Activated T-cell treated with anti-CD3 and anti-CD28 coated beads for 48 hours (primary cell): ENCODE measurements around the gene NELFA.
A peak's percentile ranks its signal among the peaks of the same experiment; 100 is the strongest.

Experiments
- DNase-seq: peaks from one replicate; pipeline ENCODE4 v3.0.0-alpha.2; 2020; ENCODE audit warnings: low read depth

NELFA gene

DNA sequence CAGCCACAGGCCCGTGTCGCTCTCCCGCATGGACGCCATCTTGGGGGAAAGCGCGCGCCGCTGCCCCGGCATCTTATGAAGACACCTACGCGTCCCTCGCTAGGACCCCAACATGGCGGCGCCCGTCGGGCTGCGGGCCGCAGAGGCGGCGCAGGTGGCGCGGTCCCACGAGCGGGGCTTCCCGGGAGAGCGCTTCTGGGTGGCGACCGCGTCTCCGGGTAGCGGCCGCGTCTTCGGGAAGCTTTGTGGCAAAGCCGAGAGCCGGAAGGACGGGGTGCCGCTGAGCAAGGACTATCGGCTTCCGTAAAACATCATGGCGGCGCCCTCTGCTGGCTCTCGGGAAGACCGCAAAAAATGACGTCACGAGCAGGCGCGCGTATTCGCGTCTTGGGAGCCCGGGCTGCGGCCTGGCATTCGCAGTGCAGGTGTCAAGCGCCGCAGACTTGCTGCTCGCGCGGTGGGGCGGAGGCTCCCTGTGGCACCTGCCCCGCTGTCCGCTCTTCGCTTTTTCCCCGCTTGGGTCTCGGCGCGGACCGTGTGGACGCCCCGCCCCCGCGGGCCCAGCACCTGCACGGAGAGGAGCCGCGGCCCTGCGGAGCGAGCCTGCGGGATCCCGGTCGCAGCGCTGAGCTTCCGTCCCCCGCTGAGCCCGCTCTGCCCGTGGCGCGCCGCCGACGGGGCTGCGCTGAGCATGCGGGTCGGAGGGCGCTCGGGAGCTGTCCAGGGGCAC lies at the start of gene NELFA:
Gene NELFA, minus strand, starts transcription at position 54 of the 730 bp plus-strand sequence. Its CDS starts 15 bp downstream, at position 39.
- DNase-seq: peak; percentile 89

DNA sequence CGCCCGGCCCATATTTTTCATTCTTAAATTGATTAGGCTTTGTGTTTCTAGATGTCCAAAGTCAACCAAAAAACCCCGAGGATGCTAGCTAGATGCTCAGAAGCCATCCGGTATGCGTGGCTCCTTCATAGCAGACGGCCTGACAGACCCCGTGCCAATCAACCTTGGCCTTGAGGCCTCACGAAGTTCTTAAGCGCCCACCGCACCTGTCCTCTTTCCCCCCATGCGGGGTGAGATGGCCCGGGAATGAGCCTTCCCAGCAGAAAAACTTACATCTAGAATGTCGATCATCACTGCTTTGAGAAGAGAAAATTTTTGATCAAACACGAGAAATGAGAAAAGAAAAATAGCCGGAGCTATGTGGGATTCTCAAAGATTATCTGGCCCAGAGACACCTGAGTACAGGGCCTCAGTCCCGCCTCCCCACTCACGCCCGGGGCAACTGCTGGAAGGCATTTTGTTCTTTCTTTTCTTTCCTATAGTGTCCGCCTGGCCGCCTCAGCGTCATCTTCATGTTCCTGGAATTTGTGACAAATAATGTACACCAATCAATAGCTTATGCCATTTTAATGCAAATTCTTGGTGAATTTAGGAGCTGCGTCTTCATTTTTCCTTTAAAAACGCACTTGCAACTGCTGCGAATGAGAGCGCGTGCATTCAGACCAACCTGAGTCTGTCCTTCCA lies 48.8 kb upstream of the NELFA start:
- DNase-seq: no peak

DNA sequence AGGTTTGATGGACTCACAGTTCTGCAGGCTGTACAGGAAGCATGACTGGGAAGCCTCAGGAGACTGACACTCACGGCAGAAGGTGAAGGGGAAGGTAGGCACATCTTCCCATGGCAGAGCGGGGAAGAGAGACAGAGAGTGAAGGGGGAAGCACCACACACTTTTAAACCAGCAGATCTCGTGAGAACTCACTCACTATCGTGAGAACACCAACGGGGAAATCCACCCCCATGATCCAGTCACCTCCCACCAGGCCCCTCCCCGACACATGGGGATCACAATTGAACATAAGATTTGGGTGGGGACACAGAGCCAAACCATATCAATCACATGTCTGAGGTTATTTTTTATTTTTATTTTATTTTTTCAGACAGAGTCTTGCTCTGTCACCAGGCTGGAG lies 45.4 kb upstream of the NELFA start:
- DNase-seq: no peak

DNA sequence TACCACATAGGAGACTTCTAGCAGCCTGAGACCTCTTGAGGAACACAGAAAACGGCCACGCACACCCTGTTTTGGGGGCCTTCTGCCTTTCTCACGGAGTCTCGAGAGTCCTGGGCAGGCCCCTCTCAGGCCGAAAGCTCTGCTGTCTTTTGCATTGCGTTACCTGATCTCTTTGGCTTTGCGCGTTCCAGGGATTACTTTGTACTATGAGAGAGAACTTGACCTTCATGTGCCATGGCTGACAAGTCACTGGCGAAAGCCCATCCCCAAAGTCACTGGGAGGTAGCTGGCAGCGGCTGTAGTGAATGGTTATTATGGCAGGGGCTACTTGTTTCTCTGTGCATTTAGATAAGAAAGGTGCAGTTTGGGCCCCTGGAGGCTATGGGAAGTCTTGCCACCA lies 42.3 kb upstream of the NELFA start:
- DNase-seq: no peak

DNA sequence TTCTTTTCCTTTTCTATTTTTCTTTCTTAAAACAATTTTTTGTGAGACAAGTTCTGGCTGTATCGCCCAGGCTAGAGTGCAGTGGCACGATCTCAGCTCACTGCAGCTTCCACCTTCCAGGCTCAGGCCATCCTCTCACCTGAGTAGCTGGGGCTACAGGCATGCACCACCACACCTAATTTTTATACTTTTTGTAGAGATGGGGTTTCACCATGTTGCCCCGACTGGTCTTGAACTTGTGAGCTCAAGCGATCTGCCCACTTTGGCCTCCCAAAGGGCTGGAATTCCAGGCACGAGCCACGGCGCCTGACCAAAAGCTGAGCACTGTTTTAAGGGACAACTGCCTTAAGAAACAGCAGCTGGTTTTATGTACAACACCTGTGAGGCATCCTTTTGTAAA lies 41.0 kb upstream of the NELFA start:
- no peak for DNase-seq

DNA sequence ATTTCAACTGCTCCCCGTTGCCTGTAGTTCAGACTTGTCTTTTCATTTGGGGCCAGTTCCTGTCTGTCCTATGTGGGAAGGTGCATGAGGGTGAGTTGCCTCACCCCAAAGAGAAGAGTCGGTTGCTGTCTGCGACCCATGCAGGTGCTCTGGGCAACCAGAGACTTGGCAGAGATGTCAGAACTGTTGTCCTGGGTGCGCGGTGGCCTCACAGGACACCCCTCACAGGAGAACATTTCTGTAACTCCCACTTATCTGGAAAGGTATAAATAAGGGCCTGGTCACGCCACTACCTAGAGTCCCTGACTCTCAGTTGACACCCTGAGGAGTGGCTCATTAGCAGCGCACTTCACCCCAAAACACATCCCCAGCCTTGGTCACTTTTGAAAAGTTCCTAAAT lies 40.6 kb upstream of the NELFA start:
- no peak for DNase-seq

DNA sequence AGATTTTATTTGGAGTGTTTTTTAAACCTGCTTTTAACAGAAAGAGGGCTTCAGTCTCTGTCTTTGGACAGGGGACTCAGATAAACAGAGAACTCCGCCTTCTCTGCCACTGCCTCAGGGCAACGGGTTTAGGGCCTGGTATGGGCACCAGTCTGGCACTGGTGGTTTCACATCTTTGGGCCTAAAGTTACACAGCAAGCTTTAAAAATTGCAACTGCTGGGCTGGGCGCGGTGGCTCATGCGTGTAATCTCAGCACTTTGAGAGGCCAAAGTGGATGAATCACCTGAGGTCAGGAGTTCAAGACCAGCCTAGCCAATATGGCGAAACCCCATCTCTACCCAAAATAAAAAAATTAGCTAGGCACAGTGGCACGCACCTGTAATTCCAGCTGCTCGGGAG lies 40.1 kb upstream of the NELFA start:
- no peak for DNase-seq

DNA sequence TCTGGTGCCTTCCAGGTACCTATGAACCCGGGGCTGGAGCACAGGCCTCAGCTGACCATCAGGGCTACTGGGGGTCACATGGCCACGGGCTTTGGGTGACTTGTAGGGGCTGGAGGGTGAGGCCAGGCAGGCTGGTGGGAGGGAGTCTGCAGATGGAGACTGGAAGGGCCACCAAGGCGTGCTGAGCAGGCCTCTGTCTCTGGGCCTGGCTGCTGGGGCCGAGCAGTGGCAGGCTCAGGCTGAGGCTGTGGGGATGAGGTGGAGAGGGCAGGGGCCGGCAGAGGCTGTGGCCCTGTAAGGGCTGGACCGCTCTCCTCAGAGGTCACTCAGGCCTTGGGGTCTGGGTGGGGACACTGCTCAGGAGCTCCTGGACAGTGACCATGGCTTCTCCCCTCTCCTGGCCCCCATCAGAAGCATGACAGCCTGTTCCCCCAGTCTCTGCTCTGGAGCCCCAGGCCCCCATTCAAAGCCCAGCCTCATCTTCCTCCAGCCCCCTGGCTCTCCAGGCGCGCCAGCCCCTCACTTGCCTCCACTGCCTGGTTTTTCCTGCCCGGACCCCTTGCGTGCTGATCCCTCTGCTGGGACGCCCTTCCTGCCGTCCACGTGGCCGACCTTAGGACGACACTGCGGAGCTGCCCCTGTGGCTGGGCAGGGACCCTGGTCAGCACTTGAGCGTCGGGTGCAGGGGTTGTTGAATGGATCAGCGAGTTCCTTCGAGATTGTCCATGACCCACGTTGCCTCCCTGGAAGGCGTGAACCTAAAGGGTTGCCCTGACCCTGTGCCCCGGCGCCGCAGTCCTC lies 39.2 kb upstream of the NELFA start:
- no peak for DNase-seq

DNA sequence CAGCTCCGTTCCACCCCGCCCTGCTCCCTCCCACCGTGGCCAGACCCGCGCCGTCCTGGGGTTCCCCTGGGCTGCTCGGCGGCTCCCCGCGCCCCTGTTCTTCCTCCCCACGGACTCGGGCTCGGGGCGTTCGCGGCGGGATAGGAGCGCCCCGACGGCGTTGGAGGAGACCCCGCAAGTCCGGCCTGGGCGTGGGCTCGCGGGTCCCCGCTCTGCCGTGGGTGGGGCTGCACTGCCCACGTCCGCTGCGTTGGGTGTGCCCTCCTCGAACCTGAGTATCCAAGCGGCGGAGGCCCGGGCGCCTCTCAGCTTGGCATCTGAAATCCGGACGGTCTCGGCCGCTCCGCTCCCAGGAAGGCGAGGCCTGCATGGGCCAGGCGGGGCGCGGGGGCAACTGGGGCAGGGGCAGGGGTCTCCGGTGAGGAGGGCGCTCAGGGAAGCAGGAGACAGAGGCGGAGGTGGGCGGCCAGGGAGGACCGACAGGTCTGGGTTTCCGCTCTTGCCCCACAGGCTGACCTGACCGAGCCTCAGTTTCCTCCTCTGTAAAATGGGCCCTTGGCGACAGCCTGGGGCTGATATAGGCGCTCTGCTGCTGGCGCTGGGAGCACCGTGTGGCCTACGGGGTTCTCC lies 38.4 kb upstream of the NELFA start:
- DNase-seq: no peak

DNA sequence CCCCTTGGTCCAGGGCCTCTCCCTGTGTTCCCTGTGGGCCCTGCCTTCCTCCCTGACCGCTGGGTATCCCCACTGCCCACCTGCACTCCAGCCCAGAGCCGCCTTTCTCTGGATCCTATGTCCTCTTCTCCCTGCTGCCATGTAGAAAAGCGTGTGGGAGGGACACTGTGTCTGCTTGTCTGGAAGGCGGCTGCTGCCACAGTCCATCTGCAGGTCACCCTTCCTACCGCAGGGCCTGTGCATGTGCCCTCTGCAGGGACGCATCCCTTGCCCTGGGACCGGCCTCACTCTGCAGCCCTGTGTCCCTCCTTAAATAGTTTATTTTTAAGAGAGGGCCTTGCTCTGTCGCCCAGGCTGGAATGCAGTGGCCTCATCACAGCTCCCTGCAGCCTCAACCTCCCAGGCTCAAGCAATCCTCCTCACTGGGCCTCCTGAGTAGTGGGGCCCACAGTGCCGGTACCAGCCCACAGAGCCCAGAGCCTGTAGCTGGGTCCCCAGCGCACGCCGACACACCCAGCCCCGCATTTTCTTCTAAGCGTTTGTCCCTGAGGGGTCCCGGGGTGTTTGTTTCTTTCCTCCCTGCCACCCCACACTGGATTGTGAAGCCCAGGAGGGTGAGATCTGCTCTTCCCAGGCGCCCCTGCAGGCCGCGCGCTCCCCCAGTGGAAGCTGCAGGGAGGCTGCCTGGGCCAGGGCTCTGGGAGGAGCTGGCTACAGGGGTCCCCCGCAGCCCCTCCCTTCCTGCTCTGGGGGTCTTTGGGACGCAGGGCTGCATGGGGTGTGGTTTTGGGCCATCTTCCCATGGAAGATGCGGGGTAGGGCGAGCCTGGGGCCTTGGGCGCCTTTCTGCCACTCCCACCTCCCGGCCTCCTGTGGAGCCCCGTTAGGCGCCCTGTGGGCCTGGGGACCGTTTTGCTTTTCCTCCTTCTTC lies 37.5 kb upstream of the NELFA start:
- DNase-seq: no peak

DNA sequence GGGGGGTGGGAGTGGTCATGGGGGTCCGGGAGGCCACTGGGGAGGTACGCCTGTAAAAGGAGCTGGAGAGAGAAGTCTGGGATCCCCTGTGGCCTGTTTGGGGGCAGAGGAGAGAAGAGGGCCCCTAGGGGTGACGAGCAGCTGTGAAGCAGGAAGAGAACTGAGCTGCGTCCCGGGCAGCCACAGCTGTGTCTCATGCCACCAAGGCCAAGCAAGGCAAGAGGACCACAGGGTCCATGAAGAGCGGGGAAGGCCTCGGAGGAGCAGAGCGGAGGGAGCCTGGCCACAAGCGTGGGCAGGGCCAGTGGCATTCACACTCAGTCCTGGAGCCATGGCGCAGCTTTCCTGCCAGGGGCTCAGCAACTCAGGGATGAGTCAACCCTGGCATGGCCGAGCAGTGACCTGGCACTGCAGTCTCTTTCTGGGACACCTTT lies 36.8 kb upstream of the NELFA start:
- DNase-seq: no peak

DNA sequence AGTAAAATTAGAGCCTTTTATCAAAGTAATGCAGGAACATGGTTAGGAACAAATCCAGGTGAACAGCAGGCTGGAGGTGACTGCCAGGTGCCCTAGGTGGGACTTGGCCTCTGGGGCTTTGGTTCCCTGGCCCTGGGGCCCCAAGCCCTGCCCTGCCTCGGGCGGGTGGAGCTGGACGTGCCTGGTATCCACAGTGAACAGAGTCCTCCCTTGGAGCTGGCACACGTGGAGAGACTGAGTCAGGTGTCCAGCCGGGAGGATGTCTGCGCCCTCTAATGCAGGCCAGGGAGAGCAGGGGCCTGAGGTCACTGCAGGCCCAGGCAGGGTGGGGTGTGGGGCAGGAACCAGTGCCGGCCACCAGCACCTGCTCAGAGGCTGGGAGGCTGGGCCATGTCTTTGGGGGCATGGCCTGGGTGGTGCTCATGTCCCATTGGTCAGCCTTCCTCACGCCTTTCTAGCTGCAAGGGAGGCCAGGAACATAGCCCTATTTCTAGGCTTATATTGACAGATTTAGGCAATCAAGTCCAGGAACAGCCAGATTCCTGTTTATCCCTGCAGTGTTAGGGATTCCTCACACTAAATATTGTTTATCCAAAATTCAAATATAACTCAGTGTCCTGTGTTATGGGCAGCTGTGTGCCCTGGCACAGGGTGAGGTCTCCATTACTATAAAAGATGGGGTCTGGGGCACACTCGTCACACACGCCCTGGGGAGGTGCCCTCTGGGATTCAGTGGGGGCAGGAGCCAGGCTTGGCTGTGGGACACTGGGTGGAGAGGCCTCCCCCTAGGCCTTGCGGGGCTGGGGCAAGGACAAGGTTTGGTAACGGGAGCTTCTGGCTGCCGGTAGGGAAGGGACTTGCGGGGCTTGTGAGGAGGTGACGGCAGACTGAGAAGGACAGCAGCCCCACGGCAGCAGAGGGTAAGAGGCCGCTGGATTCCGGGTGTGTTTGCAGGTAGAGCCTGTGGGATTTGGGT lies 36.1 kb upstream of the NELFA start:
- DNase-seq: no peak

DNA sequence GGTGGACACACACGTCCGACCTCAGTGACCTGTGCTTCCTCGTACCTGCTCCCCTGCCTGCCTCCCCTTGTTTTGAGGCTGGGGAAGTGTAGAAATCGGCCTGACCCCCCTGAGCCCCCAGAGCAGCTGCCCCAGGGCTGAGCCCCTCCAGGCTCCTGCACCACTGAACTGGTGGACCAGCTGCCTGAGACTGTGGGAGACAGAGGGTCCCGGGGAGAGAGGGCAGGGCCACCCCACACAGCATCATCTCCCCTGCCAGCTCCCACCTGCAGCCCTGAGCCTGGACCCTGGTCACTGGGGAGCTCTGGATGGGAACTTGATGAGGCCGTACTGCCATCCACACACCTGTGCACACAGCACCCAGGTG lies 35.3 kb upstream of the NELFA start:
- no peak for DNase-seq

DNA sequence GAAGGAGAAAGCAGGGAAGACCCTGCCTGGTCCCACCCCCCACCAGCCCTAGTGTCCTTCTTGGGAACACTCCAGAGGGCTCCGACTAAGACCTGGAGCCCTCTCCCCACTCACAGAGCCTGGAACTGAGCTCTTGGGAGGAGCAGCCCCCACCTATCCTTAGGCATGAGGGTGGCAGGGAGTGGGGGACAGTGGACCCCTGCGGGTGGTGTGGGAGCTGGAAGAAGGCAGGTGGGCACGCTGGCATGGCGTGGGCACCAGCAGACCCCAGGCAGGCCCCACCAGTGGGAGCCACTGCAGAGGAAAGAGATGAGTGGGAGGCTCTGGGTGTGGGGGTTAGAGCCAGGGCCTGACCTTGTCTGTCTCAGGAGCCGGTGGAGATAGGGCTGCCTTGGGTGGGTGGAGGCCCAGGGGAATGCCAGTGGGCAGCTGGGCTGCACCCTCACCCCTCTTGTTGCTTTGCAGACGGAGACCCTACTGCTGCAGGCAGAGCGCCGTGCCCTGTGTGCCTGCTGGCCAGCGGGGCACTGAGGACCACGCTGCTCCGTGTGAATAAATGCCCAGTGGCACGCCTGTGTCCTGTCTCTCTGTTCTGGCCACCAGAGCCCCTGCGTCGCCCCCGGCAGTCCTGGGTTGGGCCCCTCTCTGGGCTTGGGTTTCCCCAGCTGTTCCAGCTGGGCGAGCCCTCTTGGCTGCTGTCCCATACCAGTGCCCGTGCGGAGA lies 34.8 kb upstream of the NELFA start:
- no peak for DNase-seq

DNA sequence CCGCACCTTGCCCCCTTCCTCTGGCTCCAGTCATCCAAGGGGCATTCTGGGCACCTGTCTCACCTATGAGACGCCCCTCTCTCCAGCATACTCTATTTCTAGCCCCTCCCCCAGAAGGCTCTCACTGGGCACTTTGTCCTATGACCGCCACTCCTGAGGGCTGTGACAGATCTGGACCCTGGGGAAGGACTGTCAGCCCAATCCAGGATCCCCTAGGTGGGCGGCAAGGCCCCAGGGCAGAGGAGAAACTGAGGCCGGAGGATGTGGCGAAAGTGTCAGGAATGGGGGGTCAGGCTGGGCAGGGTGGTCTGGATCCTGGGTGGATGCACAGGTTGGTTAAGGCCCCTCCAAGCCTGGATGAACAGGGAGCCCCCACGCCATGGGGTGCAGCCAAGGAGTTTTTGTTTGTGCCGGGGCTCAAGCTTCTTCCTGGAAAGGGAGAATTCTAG lies 34.2 kb upstream of the NELFA start:
- DNase-seq: no peak

DNA sequence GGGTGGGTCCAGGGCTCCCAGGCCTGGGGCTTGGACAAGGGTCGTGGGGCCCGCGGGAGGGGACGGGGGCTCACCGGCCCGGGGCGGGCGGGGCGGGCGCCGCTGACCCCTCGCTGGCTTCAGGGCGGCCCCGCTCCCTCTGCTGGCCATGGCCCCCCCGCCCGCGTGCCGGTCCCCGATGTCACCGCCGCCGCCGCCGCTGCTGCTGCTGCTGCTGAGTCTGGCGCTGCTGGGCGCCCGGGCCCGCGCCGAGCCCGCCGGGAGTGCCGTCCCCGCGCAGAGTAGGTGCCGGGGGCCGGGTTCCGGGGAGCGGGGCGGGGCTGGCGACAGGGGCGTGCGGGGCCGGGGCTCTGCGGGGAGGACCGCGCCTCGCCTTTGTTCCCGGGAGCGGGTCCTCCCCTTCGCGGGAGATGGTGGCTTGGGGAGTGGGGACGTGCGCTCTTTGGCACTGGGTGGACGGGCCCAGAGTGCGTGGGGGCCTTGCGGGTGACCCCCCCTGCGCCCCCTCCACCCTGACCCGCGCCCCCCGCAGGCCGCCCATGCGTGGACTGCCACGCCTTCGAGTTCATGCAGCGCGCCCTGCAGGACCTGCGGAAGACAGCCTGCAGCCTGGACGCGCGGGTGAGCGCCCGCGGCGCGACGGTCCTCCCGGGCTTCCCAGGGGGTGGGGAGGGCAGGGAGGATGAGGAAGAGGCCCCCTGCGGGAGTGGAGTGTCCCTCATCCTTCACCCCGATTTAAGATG lies 33.6 kb upstream of the NELFA start:
- no peak for DNase-seq

DNA sequence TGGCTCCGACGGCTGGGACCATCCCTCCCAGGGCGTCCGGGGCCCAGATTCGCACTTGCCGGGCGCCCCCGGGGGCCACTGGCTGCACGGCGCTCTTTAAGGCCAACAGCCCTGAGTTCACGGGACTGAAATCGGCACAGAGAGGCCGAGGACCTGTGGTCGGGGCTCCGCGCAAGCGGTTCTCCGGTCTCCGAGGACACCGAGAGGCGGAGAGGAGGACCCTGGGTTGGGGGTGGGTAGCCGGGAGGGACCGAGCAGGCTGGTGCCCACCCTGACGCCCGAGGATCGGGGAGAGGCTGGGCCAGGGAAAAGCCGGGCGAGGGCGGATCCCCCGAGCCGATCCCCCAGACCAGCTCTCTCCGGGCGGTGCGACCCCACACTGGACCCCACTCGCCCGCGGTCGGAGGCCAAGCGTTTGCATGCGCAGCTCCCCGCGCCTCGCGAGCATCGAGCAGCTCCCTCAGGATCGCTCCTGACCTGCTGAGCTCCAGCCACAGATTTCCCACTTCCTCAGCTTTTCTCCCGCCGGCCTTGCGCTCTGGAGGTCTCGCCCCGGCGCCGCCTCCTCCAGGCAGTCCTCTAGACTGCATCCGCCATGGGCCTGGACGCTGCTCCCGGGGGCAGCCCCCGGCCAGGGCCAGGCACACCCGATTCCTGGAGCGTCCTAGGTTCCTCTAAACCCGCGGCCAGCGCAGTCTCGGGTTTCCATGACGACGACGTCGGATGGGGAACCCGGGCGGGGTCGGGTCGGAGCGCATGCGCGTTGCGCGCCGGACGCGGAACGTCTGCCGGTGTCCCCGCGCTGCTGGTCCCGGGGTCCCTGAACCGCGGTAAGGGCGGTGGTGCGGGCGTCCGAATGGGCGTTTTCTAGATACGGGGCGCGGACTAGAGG lies 32.7 kb upstream of the NELFA start:
- peak; percentile 88 for DNase-seq
